EL (cell line): ENCODE results near the gene SRPX.

Experiments
- DNase-seq: peaks from one replicate; pipeline ENCODE4 v3.0.0-alpha.2; 2016

SRPX gene

GRCh38 chrX:38220415-38221390 is at the start of gene SRPX:
SRPX (minus strand) TSS chrX:38220871; CDS start chrX:38220792, 79 bp downstream.
- DNase-seq: peak; percentile 31

GRCh38 chrX:38268011-38268410 is 47.3 kb upstream of the SRPX start:
- no peak for DNase-seq

- no peak for DNase-seq
Observed at GRCh38 chrX:38262715-38263620, 42.3 kb upstream of the SRPX start.

- DNase-seq: peak; percentile 28
Observed at GRCh38 chrX:38260231-38260630, 39.6 kb upstream of the SRPX start.

- DNase-seq: no peak
Observed at GRCh38 chrX:38256019-38256418, 35.3 kb upstream of the SRPX start.

- no peak for DNase-seq
Observed at GRCh38 chrX:38249965-38250364, 29.3 kb upstream of the SRPX start.

GRCh38 chrX:38247051-38247450 is 26.4 kb upstream of the SRPX start:
- DNase-seq: no peak

GRCh38 chrX:38240541-38240940 is 19.9 kb upstream of the SRPX start:
- DNase-seq: no peak

- peak; percentile 7 for DNase-seq
Observed at GRCh38 chrX:38236901-38237615, 16.4 kb upstream of the SRPX start.

- peak; percentile 66 for DNase-seq
Observed at GRCh38 chrX:38233891-38234667, 13.4 kb upstream of the SRPX start.

GRCh38 chrX:38232079-38232686 is 11.5 kb upstream of the SRPX start:
- peak; percentile 8 for DNase-seq

- DNase-seq: peak; percentile 2
Observed at GRCh38 chrX:38225093-38225492, 4.4 kb upstream of the SRPX start.

- no peak for DNase-seq
Observed at GRCh38 chrX:38224160-38224559, 3.5 kb upstream of the SRPX start.

GRCh38 chrX:38221391-38221929 is 789 bp upstream of the SRPX start:
- DNase-seq: no peak

- peak; percentile 68 for DNase-seq
Observed at GRCh38 chrX:38220024-38220414, 652 bp downstream of the SRPX start.

- DNase-seq: no peak
Observed at GRCh38 chrX:38216642-38217041, 4.0 kb downstream of the SRPX start.

- DNase-seq: peak; percentile 36
Observed at GRCh38 chrX:38214551-38215531, 5.8 kb downstream of the SRPX start.

- DNase-seq: no peak
Observed at GRCh38 chrX:38214044-38214443, 6.6 kb downstream of the SRPX start.

GRCh38 chrX:38211891-38212635 is 8.6 kb downstream of the SRPX start:
- DNase-seq: no peak
